GM21528 (cell line): ENCODE data around the gene TP53RK.

Source experiments
- ATAC-seq: cut with Tn5 transposase; IDR thresholded peaks from one replicate; pipeline ENCODE4 v1.9.1; 2021; ENCODE audit warnings: mild to moderate bottlenecking, moderate library complexity; ENCODE audit not compliant: unreplicated experiment, low FRiP score

The TP53RK gene

DNA sequence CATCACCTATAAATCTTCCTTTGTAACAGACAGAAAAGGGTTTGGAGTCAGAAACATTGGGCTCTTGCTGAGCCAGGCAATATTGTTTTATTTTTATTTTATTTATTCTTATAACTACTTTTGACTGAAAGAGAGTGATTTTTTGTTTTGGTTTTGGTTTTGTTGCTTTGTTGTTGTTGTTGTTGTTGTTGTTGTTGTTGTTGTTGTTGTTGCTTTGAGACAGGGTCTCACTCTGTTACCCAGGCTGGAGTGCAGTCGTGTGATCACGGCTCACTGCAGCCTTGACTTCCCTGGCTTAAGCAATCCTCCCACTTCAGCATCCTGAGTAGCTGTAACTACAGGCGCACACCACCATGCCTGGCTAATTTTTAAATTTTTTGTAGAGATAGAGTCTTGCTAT lies 22.9 kb downstream of the TP53RK start:
- ATAC-seq: no peak

GRCh38 chr20:46665602-46666001 lies 23.6 kb downstream of the TP53RK start:
- ATAC-seq: no peak

DNA sequence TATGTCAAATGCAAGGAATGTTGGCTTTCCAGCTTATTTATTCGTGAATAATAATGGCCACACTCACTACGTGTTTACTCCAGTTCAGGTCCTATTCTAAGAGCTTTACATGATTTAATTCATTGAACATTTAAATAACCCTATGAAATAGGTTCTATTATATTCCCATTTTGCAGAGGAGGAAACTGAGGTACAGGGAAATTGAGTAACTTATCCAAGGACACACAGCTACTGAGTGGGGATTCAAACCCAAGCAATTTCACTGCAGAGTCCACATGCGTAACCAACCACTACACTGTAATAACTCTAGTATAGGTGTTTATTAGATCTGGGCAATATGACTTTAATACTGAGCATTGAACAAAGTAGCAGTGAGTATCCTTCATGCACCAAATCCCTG lies 25.7 kb downstream of the TP53RK start:
- no peak for ATAC-seq

DNA sequence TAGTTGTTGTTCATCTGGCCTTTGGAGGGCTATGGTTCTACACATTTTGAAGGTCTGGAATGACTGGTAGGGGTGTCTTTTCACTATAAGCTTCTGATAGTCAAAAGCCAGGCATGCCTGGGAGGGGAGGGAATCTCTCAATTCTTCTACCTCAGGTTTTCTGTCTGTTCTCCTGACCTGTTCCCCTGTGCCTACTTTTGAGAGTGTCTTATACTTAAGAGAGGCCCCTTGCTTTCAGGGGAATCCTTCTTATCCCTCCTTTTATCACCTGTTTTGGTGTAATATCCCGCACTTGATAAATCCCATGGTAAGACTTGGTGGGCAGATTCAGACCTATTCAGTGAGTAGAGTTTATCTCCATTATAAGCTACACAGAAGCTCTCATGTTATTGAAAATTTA lies 27.6 kb downstream of the TP53RK start:
- no peak for ATAC-seq

- ATAC-seq: no peak
Observed at GRCh38 chr20:46660487-46660886, 28.8 kb downstream of the TP53RK start.

DNA sequence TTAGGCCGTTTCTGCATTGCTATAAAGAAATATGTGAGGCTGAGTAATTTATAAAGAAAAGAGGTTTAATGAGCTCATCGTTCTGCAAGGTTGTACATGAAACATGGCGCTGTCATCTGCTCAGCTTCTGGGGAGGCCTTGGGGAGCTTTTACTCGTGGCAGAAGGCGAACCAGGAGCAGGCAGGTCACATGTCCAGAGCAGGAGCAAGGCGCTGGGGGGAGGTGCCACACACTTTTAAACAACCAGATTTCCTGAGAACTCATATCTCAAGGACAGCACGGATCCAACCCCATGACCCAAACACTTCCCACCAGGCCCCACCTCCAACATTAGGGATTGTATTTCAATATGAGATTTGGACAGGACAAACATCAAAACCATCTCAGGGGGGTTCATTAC lies 31.6 kb downstream of the TP53RK start:
- no peak for ATAC-seq

GRCh38 chr20:46657137-46657536 lies 32.1 kb downstream of the TP53RK start:
- no peak for ATAC-seq

DNA sequence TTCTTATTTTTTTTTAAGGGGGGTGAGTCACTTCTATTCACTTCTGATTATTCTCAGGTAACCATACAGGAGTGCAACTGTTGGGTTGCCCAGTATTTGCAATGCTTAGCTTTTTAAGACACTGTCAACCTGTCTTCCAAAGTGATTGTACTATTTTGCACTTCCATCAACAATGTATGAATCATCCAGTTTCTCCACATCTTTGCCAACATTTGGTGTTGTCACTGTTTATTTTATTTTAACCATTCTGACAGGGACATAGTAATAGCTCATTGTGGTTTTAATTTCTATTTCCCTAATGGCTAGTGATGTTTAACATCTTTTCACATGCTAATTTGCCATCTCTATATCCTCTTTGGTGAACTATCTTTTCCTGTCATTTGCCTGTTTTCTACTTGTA lies 36.5 kb downstream of the TP53RK start:
- no peak for ATAC-seq

DNA sequence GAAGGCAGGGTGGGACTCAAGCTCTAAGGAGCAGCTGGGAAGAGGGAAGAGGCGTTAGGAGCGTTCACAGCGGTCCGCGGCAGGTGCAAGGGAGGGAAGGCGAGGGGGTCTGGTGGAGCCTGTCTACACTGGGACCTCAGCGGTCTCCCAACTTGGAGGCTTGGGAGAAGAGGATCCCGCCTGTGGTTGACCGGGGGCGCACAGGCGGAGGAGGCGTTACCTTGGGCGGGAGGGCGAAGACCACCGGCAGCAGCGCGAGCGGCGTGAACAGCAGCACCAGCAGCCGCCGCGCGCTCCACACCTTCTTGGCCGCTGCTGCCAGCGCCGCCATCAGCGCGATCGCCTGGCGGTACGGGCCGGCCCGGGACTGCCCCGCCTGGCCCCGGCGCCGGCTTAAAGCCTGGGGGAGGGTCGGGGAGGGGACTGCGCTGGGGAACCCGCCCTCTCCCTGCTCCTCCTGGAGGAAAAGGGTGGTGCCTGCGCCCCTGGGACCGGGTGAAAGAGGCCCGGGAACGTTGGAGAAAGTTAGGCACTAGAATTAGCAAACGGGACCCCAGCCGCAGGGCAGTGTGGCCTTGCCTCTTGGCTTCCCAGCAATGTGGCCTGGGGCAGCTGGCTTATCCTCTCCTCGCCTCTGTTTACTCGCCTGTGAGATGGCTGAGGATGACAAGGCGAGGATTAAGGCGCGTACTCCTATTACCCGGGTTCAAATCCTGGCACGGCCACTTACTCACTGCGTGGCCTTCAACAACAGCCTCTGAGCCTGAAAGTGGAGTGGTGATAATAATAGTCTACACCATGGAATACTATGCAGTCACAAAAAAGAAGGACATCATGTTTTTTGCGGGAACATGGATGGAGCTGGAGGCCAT lies 37.9 kb downstream of the TP53RK start, which contains the start of gene SLC13A3:
SLC13A3 (minus strand) TSS at position 369 of the 872 bp plus-strand sequence; CDS start at position 331, 38 bp downstream.
- no peak for ATAC-seq

GRCh38 chr20:46650575-46651090 lies 38.6 kb downstream of the TP53RK start:
- no peak for ATAC-seq

- ATAC-seq: no peak
Observed at GRCh38 chr20:46649965-46650542, 39.2 kb downstream of the TP53RK start.

GRCh38 chr20:46649650-46649949 lies 39.6 kb downstream of the TP53RK start:
- ATAC-seq: no peak

DNA sequence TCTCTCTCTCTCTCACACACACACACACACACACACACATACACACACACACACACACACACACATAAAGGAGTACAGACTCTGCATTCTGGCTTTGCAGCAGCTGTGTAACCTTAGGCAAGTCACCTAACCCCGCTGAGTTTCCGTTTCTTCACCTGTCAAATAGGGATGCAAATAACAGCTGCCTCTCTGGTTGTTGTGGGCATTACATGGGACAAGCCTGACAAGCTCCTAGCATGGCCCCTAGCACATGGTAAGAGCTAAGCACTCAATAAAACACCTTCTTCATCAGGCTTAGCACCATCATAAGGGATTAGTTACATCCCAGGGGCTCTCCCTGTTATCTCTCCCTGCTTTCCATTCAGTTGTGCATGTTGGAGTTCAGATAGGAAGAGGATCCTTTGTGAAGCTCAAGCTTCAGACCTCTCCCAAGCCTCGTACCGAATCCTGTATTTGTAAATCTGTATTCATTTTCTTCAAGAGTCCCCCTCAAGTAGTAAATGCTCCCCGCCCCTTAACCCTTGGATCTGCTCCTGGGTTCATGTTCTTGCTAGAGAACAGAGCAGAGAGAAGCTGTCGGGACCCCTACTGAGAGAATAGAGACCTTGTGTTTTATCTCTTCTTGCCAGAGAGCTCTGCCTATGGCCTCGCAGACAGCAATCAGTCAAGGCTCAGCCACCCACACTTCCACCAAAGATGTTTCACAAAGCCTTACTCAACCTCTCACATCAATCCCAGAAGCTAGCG lies 40.2 kb downstream of the TP53RK start:
- no peak for ATAC-seq

DNA sequence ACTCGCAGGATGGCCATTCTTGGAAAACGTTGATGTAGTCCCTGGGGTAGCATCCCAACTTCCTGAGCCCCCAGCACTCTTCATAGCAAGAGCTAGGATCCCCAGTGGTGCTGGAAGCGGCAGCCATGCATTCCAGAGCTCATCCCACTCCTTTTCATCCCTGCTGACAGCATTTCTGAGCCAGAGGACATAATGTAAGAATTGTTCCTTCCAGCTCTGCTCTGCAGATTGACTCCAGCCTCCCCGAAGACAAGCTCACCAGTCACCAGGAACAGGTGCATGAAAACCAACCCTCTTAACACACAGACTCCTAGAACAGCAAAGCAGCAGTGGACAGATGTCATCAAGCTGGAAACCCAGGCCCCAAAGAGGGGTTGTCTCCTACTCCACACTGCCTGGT lies 41.8 kb downstream of the TP53RK start:
- ATAC-seq: no peak

DNA sequence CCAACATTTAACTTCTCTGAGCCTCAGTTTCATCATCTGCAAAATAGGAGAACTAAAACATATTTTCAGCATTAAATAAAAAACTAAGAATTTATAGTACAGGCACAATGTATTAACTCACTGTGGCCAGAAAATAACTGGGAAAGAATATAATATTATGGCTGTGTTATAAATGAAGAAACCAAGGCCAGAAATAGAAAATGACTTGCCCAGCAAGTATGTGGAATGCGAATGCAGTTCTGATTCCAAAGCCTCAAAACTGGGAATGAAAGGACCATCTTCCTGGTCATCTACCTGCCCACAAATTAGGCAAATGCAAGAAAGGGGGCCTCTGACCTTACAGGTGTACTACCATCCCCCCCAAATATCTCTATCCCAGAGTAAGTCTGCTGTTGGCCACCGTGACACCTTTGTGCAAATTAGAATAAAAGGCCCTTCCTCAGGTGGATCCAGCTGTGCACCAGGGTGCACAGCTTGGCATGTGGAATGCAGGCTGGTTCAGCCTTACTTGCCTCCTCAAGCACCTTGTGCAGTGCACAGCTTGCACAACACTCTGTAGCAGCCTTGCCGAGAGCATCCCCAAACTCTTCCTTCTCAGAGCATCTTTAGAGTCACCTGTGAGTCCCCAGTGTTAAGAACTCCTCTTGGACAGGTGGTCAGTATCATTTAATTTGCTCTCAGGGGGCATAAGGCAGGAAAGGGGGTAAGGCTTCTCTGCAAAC lies 42.4 kb downstream of the TP53RK start:
- no peak for ATAC-seq

GRCh38 chr20:46646122-46646521 lies 43.1 kb downstream of the TP53RK start:
- no peak for ATAC-seq

- no peak for ATAC-seq
Observed at GRCh38 chr20:46644733-46645132, 44.5 kb downstream of the TP53RK start.

- no peak for ATAC-seq
Observed at GRCh38 chr20:46644160-46644559, 45.1 kb downstream of the TP53RK start.

DNA sequence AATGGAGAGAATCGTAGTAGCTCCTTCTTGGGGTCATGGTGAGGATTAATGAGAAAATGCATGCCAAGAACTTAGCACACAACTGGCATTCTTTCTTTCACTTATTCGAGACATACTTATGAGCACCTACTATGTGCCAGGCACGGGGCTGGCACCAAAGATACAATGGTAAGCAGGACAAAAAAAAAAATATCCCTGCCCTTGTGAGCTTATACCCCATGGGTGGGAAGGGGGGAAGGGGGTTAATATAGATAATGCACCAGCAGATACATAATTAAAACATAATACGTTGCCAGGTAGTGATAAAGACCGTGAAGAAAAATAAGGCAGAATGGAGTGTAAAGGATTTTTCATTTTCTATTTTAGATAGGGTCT lies 46.3 kb downstream of the TP53RK start:
- no peak for ATAC-seq

- no peak for ATAC-seq
Observed at GRCh38 chr20:46642265-46642968, 46.8 kb downstream of the TP53RK start.
